Sigmoid colon (tissue), 4 donors: ENCODE measurements around the gene UCN2.

Experiments used
- CTCF ChIP-seq, 4 experiments: fragments of 450-650 bp in 3 of 4; fragments of 200-600 bp in 1 of 4; IDR thresholded peaks; one replicate each; pipeline ENCODE4 v1.5.1; 2016 to 2019; ENCODE audit warnings: antibody characterized with exemption in 4 of 4, mild to moderate bottlenecking in 3 of 4, moderate library complexity in 2 of 4
- POLR2AphosphoS5 ChIP-seq, 4 donors: sonication (generic); formaldehyde crosslinking; IDR thresholded peaks; one replicate each; pipeline ENCODE4 v1.6.1; 2017; ENCODE audit warnings: antibody characterized with exemption in 4 of 4

GRCh38 chr3:48612309-48612708 lies 48.7 kb upstream of the UCN2 start:
- TF ChIP-seq CTCF (IDR thresholded peaks at IDR 0.05) = no peak
- TF ChIP-seq POLR2AphosphoS5 (IDR thresholded peaks at IDR 0.05) = no peak
